ENCODE measurements around the gene CSTF1.

The CSTF1 gene

DNA sequence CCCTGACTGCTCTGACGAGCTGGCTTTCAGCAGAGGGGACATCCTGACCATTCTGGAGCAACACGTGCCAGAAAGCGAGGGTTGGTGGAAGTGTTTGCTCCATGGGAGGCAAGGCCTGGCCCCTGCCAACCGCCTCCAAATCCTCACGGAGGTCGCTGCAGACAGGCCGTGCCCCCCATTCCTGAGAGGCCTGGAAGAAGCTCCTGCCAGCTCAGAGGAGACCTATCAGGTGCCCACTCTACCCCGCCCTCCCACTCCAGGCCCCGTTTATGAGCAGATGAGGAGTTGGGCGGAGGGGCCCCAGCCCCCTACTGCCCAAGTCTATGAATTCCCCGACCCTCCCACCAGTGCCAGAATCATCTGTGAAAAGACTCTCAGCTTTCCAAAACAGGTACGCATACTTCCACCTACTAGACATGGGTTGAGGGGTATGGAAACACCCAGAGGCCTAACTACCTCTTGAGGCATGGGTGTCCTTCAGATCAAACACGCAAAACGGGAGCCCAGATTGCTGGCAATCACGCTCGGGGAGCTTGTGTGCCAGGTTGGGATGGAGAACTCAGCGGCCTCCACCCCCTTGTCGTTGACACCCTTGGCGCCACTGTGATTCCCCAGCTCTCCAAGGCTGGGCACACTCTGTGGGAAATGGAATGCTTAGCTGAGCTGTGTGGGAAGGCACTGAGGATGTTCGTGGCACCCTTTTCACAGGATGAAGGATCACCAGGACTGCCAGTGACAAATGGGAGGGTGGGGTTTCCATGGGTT lies 44.9 kb downstream of the CSTF1 start:
- Histone ChIP-seq H3K27me3 (replicated peaks; ENCODE audit: insufficient read depth, low read length) (no peaks in the 10 kb centered on the region), H3K36me3 (replicated peaks; ENCODE audit: insufficient read depth, low read length) (no peaks in the 10 kb centered on the region), H3K4me2 (ENCODE audit: low read depth, low read length) (no peak overlapping the region), H4K20me1 (ENCODE audit: insufficient read depth, low read length) (no peaks in the 10 kb centered on the region), H3K4me3 (ENCODE audit: low read length) (no peak overlapping the region), H3K9ac (ENCODE audit: low read length) (no peak overlapping the region), H3K9me3 (replicated peaks; ENCODE audit: insufficient read depth, low read length) (no peaks in the 10 kb centered on the region), H3K79me2 (ENCODE audit: low read length) (no peaks in the 10 kb centered on the region), H2AFZ (ENCODE audit: low read length) (no peak overlapping the region), H3K4me1 (ENCODE audit: low read length) (peaks cover 4% of the 10 kb centered on the region; the same call in 1 of the 2 replicates), H3K9me2 (replicated peaks; ENCODE audit: insufficient read depth, low read length) (no peaks in the 10 kb centered on the region), H3F3A (ENCODE audit: insufficient read depth, low read length) (no peaks in the 10 kb centered on the region), H3K27ac (ENCODE audit: low read length) (no peak overlapping the region)
- DNase-seq, result no peak
- TF ChIP-seq, protein P1, sequence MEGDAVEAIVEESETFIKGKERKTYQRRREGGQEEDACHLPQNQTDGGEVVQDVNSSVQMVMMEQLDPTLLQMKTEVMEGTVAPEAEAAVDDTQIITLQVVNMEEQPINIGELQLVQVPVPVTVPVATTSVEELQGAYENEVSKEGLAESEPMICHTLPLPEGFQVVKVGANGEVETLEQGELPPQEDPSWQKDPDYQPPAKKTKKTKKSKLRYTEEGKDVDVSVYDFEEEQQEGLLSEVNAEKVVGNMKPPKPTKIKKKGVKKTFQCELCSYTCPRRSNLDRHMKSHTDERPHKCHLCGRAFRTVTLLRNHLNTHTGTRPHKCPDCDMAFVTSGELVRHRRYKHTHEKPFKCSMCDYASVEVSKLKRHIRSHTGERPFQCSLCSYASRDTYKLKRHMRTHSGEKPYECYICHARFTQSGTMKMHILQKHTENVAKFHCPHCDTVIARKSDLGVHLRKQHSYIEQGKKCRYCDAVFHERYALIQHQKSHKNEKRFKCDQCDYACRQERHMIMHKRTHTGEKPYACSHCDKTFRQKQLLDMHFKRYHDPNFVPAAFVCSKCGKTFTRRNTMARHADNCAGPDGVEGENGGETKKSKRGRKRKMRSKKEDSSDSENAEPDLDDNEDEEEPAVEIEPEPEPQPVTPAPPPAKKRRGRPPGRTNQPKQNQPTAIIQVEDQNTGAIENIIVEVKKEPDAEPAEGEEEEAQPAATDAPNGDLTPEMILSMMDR (IDR thresholded peaks at IDR 0.05; ENCODE audit: low read length), result no peak
- TF ChIP-seq EZH2 (optimal IDR thresholded peaks at IDR 0.05; ENCODE audit: low read depth, low read length) (no peak), EZH2phosphoT487 (IDR thresholded peaks at IDR 0.05; ENCODE audit: low read length) (no peak)

DNA sequence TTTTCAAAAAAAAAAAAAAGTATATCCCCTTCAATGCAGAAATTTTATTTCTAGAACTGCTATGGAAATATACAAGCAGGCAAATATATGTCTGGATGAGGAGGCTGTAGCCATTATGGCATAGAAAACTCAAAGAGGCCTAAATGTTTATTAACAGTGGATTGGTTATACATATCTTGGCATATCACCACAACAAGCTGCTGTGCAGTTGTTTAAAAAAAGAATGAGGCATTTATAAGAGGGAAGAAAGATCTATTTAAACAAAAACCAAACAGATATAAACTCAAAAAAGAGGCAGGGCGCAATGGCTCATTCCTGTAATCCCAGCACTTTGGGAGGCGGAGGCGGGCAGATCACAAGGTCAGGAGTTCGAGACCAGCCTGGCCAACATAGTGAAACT lies 45.8 kb downstream of the CSTF1 start:
- H3F3A ChIP-seq (ENCODE audit: insufficient read depth, low read length), result no peaks in the 10 kb centered on the region

DNA sequence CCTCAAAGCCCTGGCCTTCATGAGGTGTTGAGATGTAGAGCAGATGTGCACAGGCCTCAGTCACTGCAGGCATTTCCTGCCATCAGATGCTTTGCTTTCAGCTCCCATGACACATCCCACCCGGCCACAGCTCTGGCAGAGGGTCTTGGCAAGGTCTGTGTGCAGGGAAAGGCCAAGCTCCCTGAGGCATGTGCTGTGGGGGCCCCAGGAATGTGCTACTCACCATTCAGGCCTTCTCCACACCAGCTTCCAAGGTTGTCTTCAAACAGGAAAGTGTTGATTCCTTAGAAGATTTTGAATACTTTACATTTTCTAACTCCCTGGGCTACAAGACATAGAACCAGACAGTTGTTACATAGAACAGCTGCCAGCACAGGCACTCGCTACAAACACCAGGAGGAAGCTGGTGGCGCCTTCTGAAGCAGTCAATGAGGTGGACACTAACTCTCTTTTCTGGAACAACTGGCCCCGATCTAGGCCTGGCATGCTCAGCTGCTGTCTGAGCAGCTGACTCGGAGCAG lies 47.4 kb downstream of the CSTF1 start:
- H3K27me3 ChIP-seq (replicated peaks; ENCODE audit: insufficient read depth, low read length), result no peaks in the 10 kb centered on the region

More for the DNA sequence above, 45.8 kb downstream of the CSTF1 start:
- Histone ChIP-seq H3K27me3 (replicated peaks; ENCODE audit: insufficient read depth, low read length) (no peaks in the 10 kb centered on the region), H4K20me1 (ENCODE audit: insufficient read depth, low read length) (no peaks in the 10 kb centered on the region), H3K27ac (ENCODE audit: low read length) (no peak overlapping the region), H3K79me2 (ENCODE audit: low read length) (no peaks in the 10 kb centered on the region), H3K9ac (ENCODE audit: low read length) (no peak overlapping the region), H3K9me3 (replicated peaks; ENCODE audit: insufficient read depth, low read length) (no peaks in the 10 kb centered on the region), H3K36me3 (replicated peaks; ENCODE audit: insufficient read depth, low read length) (no peaks in the 10 kb centered on the region), H3K9me2 (replicated peaks; ENCODE audit: insufficient read depth, low read length) (no peaks in the 10 kb centered on the region), H3K4me2 (ENCODE audit: low read depth, low read length) (no peak overlapping the region), H3K4me3 (ENCODE audit: low read length) (no peak overlapping the region), H3K4me1 (ENCODE audit: low read length) (peaks cover 4% of the 10 kb centered on the region; the same call in 1 of the 2 replicates), H2AFZ (ENCODE audit: low read length) (no peak overlapping the region)
- DNase-seq, result no peak
- TF ChIP-seq, protein P1 (IDR thresholded peaks at IDR 0.05; ENCODE audit: low read length), result no peak
- TF ChIP-seq EZH2 (optimal IDR thresholded peaks at IDR 0.05; ENCODE audit: low read depth, low read length) (no peak), EZH2phosphoT487 (IDR thresholded peaks at IDR 0.05; ENCODE audit: low read length) (no peak)

More for the DNA sequence above, 47.4 kb downstream of the CSTF1 start:
- H3K27ac ChIP-seq (ENCODE audit: low read length), result no peak overlapping the region
- H3K36me3 ChIP-seq (replicated peaks; ENCODE audit: insufficient read depth, low read length), result no peaks in the 10 kb centered on the region
- H3K9me3 ChIP-seq (replicated peaks; ENCODE audit: insufficient read depth, low read length), result no peaks in the 10 kb centered on the region
- no peaks in the 10 kb centered on the region for H3K79me2 ChIP-seq (ENCODE audit: low read length)
- H3F3A ChIP-seq (ENCODE audit: insufficient read depth, low read length), result no peaks in the 10 kb centered on the region
- peaks cover 4% of the 10 kb centered on the region; the same call in 1 of the 2 replicates for H3K4me1 ChIP-seq (ENCODE audit: low read length)
- no peak overlapping the region for H3K4me2 ChIP-seq (ENCODE audit: low read depth, low read length)
- no peaks in the 10 kb centered on the region for H3K9me2 ChIP-seq (replicated peaks; ENCODE audit: insufficient read depth, low read length)
- DNase-seq, result no peak
- H3K4me3 ChIP-seq (ENCODE audit: low read length), result no peak overlapping the region
- no peak overlapping the region for H3K9ac ChIP-seq (ENCODE audit: low read length)
- H2AFZ ChIP-seq (ENCODE audit: low read length), result no peak overlapping the region
- TF ChIP-seq, protein P1 (IDR thresholded peaks at IDR 0.05; ENCODE audit: low read length), result no peak
- no peak for TF ChIP-seq EZH2phosphoT487 (IDR thresholded peaks at IDR 0.05; ENCODE audit: low read length)
- TF ChIP-seq EZH2 (optimal IDR thresholded peaks at IDR 0.05; ENCODE audit: low read depth, low read length), result no peak
- H4K20me1 ChIP-seq (ENCODE audit: insufficient read depth, low read length), result no peaks in the 10 kb centered on the region

All from MM.1S (cell line).